Ovary (tissue), 3 donors: Measurements from ENCODE around the gene PLBD2.

Source experiments
- EP300 ChIP-seq: sonication (generic); formaldehyde crosslinking; IDR thresholded peaks from one replicate; pipeline ENCODE4 v1.6.1; 2017; ENCODE audit warnings: antibody characterized with exemption
- POLR2A ChIP-seq: fragments of 450-650 bp; IDR thresholded peaks from one replicate; pipeline ENCODE4 v1.6.1; 2017; ENCODE audit warnings: antibody characterized with exemption, mild to moderate bottlenecking, moderate library complexity
- TF ChIP-seq, protein P1 (sequence below), 3 donors: fragments of 450-650 bp in 2 of 3; fragments of 200-600 bp in 1 of 3; IDR thresholded peaks; one replicate each; pipeline versions ENCODE4 v1.5.1 to v1.8.0; 2016 to 2022; ENCODE audit warnings: antibody characterized with exemption in 3 of 3, mild to moderate bottlenecking in 1 of 3
- donor health status: DM: no; HTN: no; CAD: no.

DNA sequence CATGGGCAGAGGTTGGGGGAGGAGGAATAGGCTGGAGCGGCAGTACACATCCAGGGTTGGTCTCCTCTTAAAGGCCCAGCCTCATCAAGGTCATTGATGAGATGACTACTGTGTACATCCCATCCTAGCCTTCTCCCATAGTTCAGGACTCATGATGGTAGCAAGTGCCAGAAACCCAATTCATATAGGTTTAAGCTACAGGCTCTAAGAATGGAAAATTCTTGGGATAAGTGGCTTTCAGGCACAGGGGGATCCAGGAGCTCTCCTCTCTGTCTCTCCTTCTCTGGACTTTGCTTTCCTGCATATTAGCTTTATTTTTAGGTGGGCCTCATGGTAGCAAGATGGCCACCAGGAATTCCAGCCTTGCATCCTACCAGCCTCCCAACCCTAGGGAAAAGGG, 70.1 kb downstream of the PLBD2 start:
- TF ChIP-seq, protein P1, sequence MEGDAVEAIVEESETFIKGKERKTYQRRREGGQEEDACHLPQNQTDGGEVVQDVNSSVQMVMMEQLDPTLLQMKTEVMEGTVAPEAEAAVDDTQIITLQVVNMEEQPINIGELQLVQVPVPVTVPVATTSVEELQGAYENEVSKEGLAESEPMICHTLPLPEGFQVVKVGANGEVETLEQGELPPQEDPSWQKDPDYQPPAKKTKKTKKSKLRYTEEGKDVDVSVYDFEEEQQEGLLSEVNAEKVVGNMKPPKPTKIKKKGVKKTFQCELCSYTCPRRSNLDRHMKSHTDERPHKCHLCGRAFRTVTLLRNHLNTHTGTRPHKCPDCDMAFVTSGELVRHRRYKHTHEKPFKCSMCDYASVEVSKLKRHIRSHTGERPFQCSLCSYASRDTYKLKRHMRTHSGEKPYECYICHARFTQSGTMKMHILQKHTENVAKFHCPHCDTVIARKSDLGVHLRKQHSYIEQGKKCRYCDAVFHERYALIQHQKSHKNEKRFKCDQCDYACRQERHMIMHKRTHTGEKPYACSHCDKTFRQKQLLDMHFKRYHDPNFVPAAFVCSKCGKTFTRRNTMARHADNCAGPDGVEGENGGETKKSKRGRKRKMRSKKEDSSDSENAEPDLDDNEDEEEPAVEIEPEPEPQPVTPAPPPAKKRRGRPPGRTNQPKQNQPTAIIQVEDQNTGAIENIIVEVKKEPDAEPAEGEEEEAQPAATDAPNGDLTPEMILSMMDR (IDR thresholded peaks at IDR 0.05), result no peak
- TF ChIP-seq POLR2A (no peak), EP300 (no peak)
